Adrenal gland (tissue), 12 donors: Measurements from ENCODE around the gene CHRDL2. TPM values are rescaled to one million over a fixed set of nuclear protein-coding genes. Genes with fewer than 3 reads are reported as not detected.
A peak's percentile ranks its signal among the peaks of the same experiment; 100 is the strongest.

Experiments used
- DNase-seq, 7 donors: peaks; one replicate each; pipeline ENCODE4 v3.0.0-alpha.2; 2019 to 2020
- H3K27ac ChIP-seq, 5 donors: fragments of 200-600 bp; sonication (generic) in 4 of 5; 1 replicate in 3 of 5; 2 replicates in 2 of 5; pipeline versions ENCODE4 v1.5.1 to v1.8.0; 2016 to 2020; ENCODE audit warnings: mild to moderate bottlenecking in 1 of 5
- H3K27me3 ChIP-seq: fragments of 200-600 bp; 2 replicates; pipeline ENCODE4 v1.8.0; 2021
- H3K36me3 ChIP-seq, 2 donors: fragments of 200-600 bp; replicated peaks in 1 of 2; 1 replicate in 1 of 2; 2 replicates in 1 of 2; pipeline versions ENCODE4 v1.5.1 to v1.8.0; 2018 to 2022
- H3K4me1 ChIP-seq, 2 donors: fragments of 200-600 bp; replicated peaks in 1 of 2; 1 replicate in 1 of 2; 2 replicates in 1 of 2; pipeline versions ENCODE4 v1.5.1 to v1.8.0; 2018 to 2021
- H3K4me3 ChIP-seq, 4 donors: fragments of 200-600 bp; sonication (generic) in 3 of 4; one replicate each; pipeline ENCODE4 v1.5.1; 2016 to 2018
- H3K9me3 ChIP-seq, 3 donors: fragments of 200-600 bp; sonication (generic) in 1 of 3; replicated peaks in 1 of 3; 1 replicate in 2 of 3; 2 replicates in 1 of 3; pipeline versions ENCODE4 v1.5.1 to v1.8.0; 2016 to 2021
- POLR2A ChIP-seq, 2 donors: fragments of 450-650 bp; IDR thresholded peaks; one replicate each; pipeline ENCODE4 v1.6.1; 2017; ENCODE audit warnings: antibody characterized with exemption in 2 of 2, mild to moderate bottlenecking in 2 of 2, moderate library complexity in 1 of 2
- WGBS, 4 donors: extraction: QIAGEN DNeasy Blood & Tissue Kit in 2 of 4; methylation state at CpG; one replicate each; pipeline versions ENCODE4 v1.1.5 to v1.1.7; 2013 to 2017; 5-methylcytosine and 5-hydroxymethylcytosine counted together
- intact Hi-C, 2 donors: fragments of 100-400 bp; cut with DNase I; formaldehyde crosslinking; loops; one replicate each; pipeline versions ENCODE4 v1.14.1 to v1.15.0; 2022 to 2023
- polyA plus RNA-seq, 3 donors: library from polyadenylated mRNA; stranded (reverse); fragments of 200-250 nt in 2 of 3; fragments of 350-450 nt in 1 of 3; fragmentation: Illumina TruSeq in 1 of 3; extraction: RNeasy Lipid Tissue Mini Kit (QIAGEN cat#74804) in 1 of 3; gene quantifications; one replicate each; pipeline ENCODE4 v1.2.3, GENCODE V29; 2013 to 2014
- total RNA-seq, 9 donors: library from RNA; depleted of rRNA in 4 of 9; stranded (reverse); fragments of >200 nt in 4 of 9; fragments of 120-200 nt in 1 of 9; fragmentation: NEBNext Ultra II Directional in 1 of 9; extraction: Animal tissue kit (Norgen Biotek cat#: 25700) in 1 of 9; gene quantifications; one replicate each; pipeline versions ENCODE4 v1.1.0 to v1.2.4, GENCODE V29; 2013 to 2023
- TF ChIP-seq, protein P1 (sequence below), 6 experiments: fragments of 450-650 bp in 4 of 6; fragments of 200-600 bp in 2 of 6; sonication (generic) in 1 of 6; IDR thresholded peaks; 1 replicate in 5 of 6; 2 replicates in 1 of 6; pipeline versions ENCODE4 v1.5.1 to v1.8.0; 2016 to 2021; ENCODE audit warnings: antibody characterized with exemption in 6 of 6, mild to moderate bottlenecking in 2 of 6, moderate library complexity in 1 of 6
- donor health status: healthy with polysubstance abuse.
- donor health status: Bipolar disorder and iron deficiency.
- donor health status: DM: yes; HTN: yes; CAD: no.
- donor health status: DM: no; HTN: no; CAD: no.
- donor health status: DM: no; HTN: no; CAD: no.
- donor health status: DM: yes; HTN: yes; CAD: no.

The CHRDL2 gene
- total and polyA plus RNA-seq, 12 donors = 0.30 to 0.95 (median 0.72) TPM; not detected in 7

DNA sequence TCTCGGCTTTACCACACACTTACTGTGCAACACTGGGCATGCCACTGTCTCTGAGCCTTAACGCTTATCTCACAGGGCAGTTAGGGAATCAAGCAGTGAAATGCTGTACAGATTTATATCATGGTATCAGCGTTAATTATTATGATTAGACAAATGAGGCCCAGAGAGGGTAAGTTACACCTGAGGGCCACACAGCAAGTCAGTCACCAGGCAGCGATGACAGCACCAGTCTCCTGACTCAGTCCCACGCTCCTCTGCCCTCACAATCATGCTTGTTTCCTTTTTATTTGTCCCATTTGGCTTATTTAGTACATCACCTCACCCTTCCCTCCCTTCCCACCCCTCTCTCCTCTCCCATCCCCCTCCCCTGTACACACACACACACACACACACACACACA, 12.2 kb downstream of the CHRDL2 start:
- 82 to 92% (median 88%) methylated on average over 5 of the region's 5 CpGs for WGBS, 4 donors
- no peak for TF ChIP-seq POLR2A (IDR thresholded peaks at IDR 0.05)
- TF ChIP-seq, protein P1, sequence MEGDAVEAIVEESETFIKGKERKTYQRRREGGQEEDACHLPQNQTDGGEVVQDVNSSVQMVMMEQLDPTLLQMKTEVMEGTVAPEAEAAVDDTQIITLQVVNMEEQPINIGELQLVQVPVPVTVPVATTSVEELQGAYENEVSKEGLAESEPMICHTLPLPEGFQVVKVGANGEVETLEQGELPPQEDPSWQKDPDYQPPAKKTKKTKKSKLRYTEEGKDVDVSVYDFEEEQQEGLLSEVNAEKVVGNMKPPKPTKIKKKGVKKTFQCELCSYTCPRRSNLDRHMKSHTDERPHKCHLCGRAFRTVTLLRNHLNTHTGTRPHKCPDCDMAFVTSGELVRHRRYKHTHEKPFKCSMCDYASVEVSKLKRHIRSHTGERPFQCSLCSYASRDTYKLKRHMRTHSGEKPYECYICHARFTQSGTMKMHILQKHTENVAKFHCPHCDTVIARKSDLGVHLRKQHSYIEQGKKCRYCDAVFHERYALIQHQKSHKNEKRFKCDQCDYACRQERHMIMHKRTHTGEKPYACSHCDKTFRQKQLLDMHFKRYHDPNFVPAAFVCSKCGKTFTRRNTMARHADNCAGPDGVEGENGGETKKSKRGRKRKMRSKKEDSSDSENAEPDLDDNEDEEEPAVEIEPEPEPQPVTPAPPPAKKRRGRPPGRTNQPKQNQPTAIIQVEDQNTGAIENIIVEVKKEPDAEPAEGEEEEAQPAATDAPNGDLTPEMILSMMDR (IDR thresholded peaks at IDR 0.05) = no peak
- no peaks in the 10 kb centered on the region for H3K9me3 ChIP-seq
- H3K4me1 ChIP-seq = no peaks in the 10 kb centered on the region
- H3K27me3 ChIP-seq = no peaks in the 10 kb centered on the region
- DNase-seq = no peak
- H3K4me3 ChIP-seq = no peak overlapping the region
- H3K36me3 ChIP-seq = no peaks in the 10 kb centered on the region
- intact Hi-C loops = no loop called here
- no peak overlapping the region for H3K27ac ChIP-seq

DNA sequence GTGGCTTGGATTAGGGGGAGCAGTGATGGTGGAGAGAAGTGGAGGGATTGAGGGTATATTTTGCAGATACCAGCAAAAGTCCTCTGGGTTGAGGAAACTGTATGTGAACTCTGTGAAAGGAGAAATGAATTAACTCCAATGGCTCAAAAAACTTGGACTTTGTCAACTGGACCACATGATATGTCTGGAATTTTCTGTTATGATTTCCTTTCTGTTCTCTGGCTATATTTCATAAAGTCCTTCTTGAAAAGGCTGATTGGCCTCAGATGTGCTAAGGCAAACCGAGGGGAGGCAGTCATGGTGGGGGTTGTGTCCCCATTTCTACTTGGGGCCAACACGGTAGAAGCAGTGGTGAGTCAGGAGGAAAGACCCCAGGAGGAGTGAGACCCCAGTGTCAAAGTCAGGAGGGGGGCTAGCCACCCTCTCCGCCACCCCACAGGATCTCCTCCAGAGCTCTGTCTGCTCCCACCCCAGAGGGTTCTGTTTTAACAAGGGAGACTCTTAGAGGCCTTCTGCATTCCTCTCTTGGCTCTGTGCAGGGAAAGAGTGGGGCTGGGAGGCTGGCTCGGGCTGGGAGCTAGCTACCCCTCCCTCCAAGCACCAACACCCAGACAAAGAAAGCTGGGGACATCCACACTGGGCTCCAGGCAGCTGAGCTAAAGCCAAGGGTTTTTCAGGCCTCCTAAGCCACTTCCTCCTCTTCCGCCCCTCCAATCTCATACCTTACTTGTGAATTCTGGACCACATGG, 13.8 kb downstream of the CHRDL2 start:
- Histone ChIP-seq H3K27ac (peak overlapping the region in 2 of 5 donors; percentile 63 to 65), H3K4me3 (no peak overlapping the region), H3K27me3 (no peaks in the 10 kb centered on the region), H3K4me1 (no peaks in the 10 kb centered on the region), H3K9me3 (no peaks in the 10 kb centered on the region), H3K36me3 (no peaks in the 10 kb centered on the region)
- DNase-seq = no peak
- 71 to 90% (median 80%) methylated on average over 4 to 5 of the region's 5 CpGs for WGBS, 4 donors
- intact Hi-C loops = no loop called here
- no peak for TF ChIP-seq POLR2A (IDR thresholded peaks at IDR 0.05)
- TF ChIP-seq, protein P1 (IDR thresholded peaks at IDR 0.05) = no peak

DNA sequence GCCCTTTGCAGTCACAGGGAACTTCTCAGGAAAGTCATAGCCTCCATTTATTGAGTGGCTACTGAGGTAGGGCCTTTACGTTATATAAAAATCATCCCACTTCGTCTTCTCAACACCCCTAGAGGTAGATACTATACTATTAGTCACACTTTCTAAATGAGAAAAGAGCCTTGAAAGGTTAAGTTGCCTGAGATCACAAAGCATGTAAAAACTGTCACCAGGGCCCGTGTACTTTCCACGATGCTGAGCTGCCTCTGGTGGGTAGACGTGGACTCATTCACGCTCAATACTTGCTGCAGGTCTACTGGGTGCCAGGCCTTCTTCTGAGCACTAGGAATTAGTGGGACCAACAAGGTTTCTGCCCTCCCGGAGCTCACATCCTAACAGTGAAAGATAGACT, 16.3 kb downstream of the CHRDL2 start:
- no peak for DNase-seq
- no peaks in the 10 kb centered on the region for H3K27me3 ChIP-seq
- no peaks in the 10 kb centered on the region for H3K4me1 ChIP-seq
- intact Hi-C loops = no loop called here
- 90 to 93% (median 92%) methylated on average over 7 of the region's 7 CpGs for WGBS, 4 donors
- no peaks in the 10 kb centered on the region for H3K9me3 ChIP-seq
- TF ChIP-seq POLR2A (IDR thresholded peaks at IDR 0.05) = no peak
- TF ChIP-seq, protein P1 (IDR thresholded peaks at IDR 0.05) = no peak
- H3K4me3 ChIP-seq = no peak overlapping the region
- no peaks in the 10 kb centered on the region for H3K36me3 ChIP-seq
- no peak overlapping the region for H3K27ac ChIP-seq

DNA sequence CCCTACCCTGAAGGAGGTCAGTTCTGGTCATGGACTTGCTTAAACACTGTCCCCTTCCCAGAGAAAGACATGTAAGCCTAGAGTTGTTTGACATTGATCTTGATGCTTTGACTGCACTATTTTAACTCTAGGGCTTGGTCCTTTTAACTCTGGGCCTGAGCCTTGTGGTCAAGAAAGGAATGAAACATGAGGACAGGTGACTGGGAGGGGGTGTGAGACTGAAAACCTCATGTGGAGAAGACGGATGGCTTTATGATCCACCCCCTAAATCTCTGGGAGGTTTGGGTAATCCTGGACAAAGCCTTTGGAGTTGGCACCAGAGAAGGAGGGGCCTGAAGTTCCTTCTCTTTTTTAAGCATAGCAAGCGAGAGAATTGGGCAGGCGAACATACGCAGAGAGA, 17.5 kb downstream of the CHRDL2 start:
- Histone ChIP-seq H3K27me3 (no peaks in the 10 kb centered on the region), H3K27ac (no peak overlapping the region), H3K9me3 (no peaks in the 10 kb centered on the region), H3K4me3 (no peak overlapping the region), H3K4me1 (no peaks in the 10 kb centered on the region), H3K36me3 (no peaks in the 10 kb centered on the region)
- TF ChIP-seq POLR2A (IDR thresholded peaks at IDR 0.05) = no peak
- TF ChIP-seq, protein P1 (IDR thresholded peaks at IDR 0.05) = no peak
- intact Hi-C loops = no loop called here
- 68 to 85% (median 74%) methylated on average over 4 of the region's 4 CpGs for WGBS, 4 donors
- no peak for DNase-seq
